DOHH2 (cell line): Measurements from ENCODE around the gene BAX.

ENCODE experiments used
- H3F3A ChIP-seq: fragments of 200-600 bp; sonication (generic), shearing (Covaris generic); 2 replicates; pipeline ENCODE4 v1.6.0; 2016; ENCODE audit warnings: antibody characterized with exemption, mild to moderate bottlenecking; ENCODE audit not compliant: control insufficient read depth, insufficient read depth
- H3K27ac ChIP-seq: fragments of 200-600 bp; sonication (generic); 2 replicates; pipeline ENCODE4 v1.5.1; 2014; ENCODE audit warnings: low read depth, mild to moderate bottlenecking, low read length, moderate library complexity
- H3K27me3 ChIP-seq: fragments of 200-600 bp; sonication (generic); 2 replicates; pipeline ENCODE4 v1.6.1; 2014; ENCODE audit warnings: mild to moderate bottlenecking, low read length, mixed read lengths; ENCODE audit not compliant: control insufficient read depth
- H3K36me3 ChIP-seq: fragments of 200-600 bp; sonication (generic); 2 replicates; pipeline ENCODE4 v1.6.1; 2014; ENCODE audit warnings: mild to moderate bottlenecking, low read length, moderate library complexity, mixed read lengths; ENCODE audit not compliant: control insufficient read depth
- H3K4me1 ChIP-seq: fragments of 200-600 bp; sonication (generic); 2 replicates; pipeline ENCODE4 v1.6.1; 2014; ENCODE audit warnings: mild to moderate bottlenecking, low read length, mixed read lengths; ENCODE audit not compliant: control insufficient read depth
- H3K4me2 ChIP-seq: fragments of 200-600 bp; sonication (generic); 2 replicates; pipeline ENCODE4 v1.6.0; 2014; ENCODE audit warnings: mild to moderate bottlenecking, low read length, moderate library complexity
- H3K4me3 ChIP-seq: fragments of 200-600 bp; sonication (generic); 2 replicates; pipeline ENCODE4 v1.5.1; 2014; ENCODE audit warnings: mild to moderate bottlenecking, low read length, mixed read lengths
- H3K79me2 ChIP-seq: fragments of 200-600 bp; sonication (generic); 2 replicates; pipeline ENCODE4 v1.6.1; 2014; ENCODE audit warnings: mild to moderate bottlenecking, low read length, mixed read lengths; ENCODE audit not compliant: control insufficient read depth
- H3K9me2 ChIP-seq: fragments of 200-600 bp; sonication (generic); replicated peaks from 2 replicates; pipeline ENCODE4 v1.6.1; 2014; ENCODE audit warnings: mild to moderate bottlenecking, low read length, mixed read lengths; ENCODE audit not compliant: control insufficient read depth
- H3K9me3 ChIP-seq: fragments of 200-600 bp; sonication (generic); 2 replicates; pipeline ENCODE4 v1.6.1; 2014; ENCODE audit warnings: antibody characterized with exemption, low read length, mixed read lengths; ENCODE audit not compliant: control insufficient read depth, insufficient read depth
- H4K20me1 ChIP-seq: fragments of 200-600 bp; sonication (generic); 2 replicates; pipeline ENCODE4 v1.6.0; 2014; ENCODE audit warnings: low read depth, mild to moderate bottlenecking, antibody characterized with exemption, low read length, moderate library complexity; ENCODE audit not compliant: control insufficient read depth, insufficient read depth
- CTCF ChIP-seq: fragments of 200-600 bp; sonication (generic); IDR thresholded peaks from one replicate; pipeline ENCODE4 v1.5.1; 2014; ENCODE audit warnings: antibody characterized with exemption, mild to moderate bottlenecking, low read depth, low read length; ENCODE audit not compliant: poor library complexity, severe bottlenecking
- EZH2phosphoT487 ChIP-seq: fragments of 200-600 bp; sonication (generic); IDR thresholded peaks from 2 replicates; pipeline ENCODE4 v1.6.1; 2017; ENCODE audit warnings: borderline replicate concordance, mild to moderate bottlenecking, antibody characterized with exemption, low read length, moderate library complexity, mixed read lengths

The BAX gene

DNA sequence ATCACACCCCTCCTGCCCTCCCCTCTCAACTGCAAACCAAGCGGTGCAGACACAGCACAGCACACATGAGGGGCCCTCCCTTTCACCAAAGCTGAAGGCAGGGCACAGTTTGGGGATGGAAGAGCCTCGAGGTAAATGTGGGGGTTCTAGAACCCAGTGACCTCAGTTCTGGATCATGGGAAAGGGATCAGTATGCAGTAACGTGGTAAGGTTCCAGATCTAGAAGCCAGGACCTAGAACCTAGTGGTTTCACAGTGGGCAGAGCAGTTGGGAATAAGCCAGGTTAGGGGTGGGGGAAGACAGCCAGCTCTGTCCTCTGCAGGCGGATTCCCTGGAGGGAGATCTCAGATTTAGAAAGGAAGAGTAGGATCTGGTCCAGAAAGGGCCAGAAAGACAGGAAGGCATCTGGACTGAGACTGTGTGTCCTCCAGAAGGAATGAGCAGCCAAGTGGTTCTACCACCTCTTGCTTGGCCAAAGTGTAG lies 13.5 kb downstream of the BAX start:
- H3K9me2 ChIP-seq, result no peaks in the 10 kb centered on the region
- no peaks in the 10 kb centered on the region for H4K20me1 ChIP-seq
- H3K27ac ChIP-seq, result peak overlapping the region; percentile 68; the same call in 1 of the 2 replicates
- TF ChIP-seq EZH2phosphoT487 (no peak), CTCF (no peak)
- peaks cover 61% of the 10 kb centered on the region for H3K4me1 ChIP-seq
- no peaks in the 10 kb centered on the region for H3K27me3 ChIP-seq
- no peaks in the 10 kb centered on the region for H3K9me3 ChIP-seq
- peaks cover 13% of the 10 kb centered on the region for H3F3A ChIP-seq
- peaks cover 29% of the 10 kb centered on the region for H3K79me2 ChIP-seq
- peaks cover 54% of the 10 kb centered on the region for H3K36me3 ChIP-seq
- no peak overlapping the region for H3K4me3 ChIP-seq
- H3K4me2 ChIP-seq, result peak overlapping the region; percentile 30

- Histone ChIP-seq H4K20me1 (no peaks in the 10 kb centered on the region), H3K9me2 (no peaks in the 10 kb centered on the region), H3F3A (peaks cover 13% of the 10 kb centered on the region), H3K4me1 (peaks cover 55% of the 10 kb centered on the region), H3K9me3 (no peaks in the 10 kb centered on the region), H3K27me3 (no peaks in the 10 kb centered on the region), H3K4me3 (no peak overlapping the region), H3K27ac (no peak overlapping the region), H3K36me3 (peaks cover 56% of the 10 kb centered on the region), H3K4me2 (no peak overlapping the region), H3K79me2 (peaks cover 23% of the 10 kb centered on the region)
- TF ChIP-seq EZH2phosphoT487, result no peak
- no peak for TF ChIP-seq CTCF
These were observed 14.1 kb downstream of the BAX start for GRCh38 chr19:48968813-48969218.

DNA sequence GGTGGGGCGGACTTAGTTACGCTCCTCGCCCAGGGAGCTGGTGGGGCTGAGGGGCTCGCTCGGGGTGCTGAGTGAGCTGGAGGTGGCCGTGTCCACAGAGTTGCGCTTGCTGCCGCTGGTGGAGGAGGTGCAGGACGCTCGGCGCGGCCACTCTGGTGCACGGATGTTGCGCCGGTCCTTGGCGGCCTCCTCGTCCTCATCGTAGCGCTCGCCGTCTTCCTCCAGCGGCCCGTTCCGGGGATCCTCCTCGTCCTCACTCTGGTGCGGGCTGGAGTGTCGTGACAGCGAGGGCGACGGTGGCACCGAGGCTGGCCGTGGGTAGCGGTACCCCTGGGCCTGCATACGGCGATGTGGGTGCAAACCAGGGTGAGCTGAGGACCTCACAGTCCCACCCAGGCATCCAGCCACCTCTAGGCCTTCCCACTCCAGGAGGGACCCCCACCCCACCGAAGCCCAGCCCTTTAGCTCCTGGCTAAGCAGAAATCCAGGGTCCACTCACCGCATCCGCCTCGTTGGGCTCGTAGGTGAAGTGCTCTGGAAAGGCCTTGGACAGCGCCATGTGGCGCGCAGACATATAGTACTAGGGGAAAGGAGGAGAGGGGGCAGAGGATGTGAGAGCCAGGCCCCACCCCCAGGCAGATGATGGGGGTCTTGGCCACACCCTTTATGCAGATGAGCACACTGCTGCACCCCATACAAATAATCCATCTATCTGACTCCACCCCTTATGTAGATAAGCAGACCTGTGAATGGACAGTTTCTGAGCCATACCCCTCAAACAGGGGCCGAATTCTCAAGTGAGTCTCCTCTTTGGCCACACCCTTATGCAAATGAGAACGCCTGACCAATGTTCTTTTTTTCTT lies 14.8 kb downstream of the BAX start:
- H3F3A ChIP-seq, result peaks cover 13% of the 10 kb centered on the region

More for the DNA sequence above, 14.8 kb downstream of the BAX start:
- Histone ChIP-seq H3K4me3 (no peak overlapping the region), H3K9me2 (no peaks in the 10 kb centered on the region), H3K79me2 (peaks cover 17% of the 10 kb centered on the region), H3K4me1 (peaks cover 48% of the 10 kb centered on the region), H3K27me3 (no peaks in the 10 kb centered on the region), H4K20me1 (no peaks in the 10 kb centered on the region), H3K9me3 (no peaks in the 10 kb centered on the region), H3K4me2 (no peak overlapping the region; the same call in 1 of the 2 replicates), H3K27ac (no peak overlapping the region), H3K36me3 (peaks cover 61% of the 10 kb centered on the region)
- TF ChIP-seq EZH2phosphoT487 (no peak), CTCF (no peak)
